SK-N-SH treated with all-trans-retinoic acid at 6 μM for 48 hours (cell line): ENCODE data around the gene EFHD1.

ENCODE experiments used
- ARNTL ChIP-seq: fragments of 450-650 bp; formaldehyde crosslinking; IDR thresholded peaks from 2 replicates; pipeline ENCODE4 v1.5.0; 2020; ENCODE audit warnings: low read depth, mild to moderate bottlenecking, moderate library complexity, borderline replicate concordance
- BACH2 ChIP-seq: fragments of 250-450 bp; sonication (Bioruptor Pico); IDR thresholded peaks from 2 replicates; pipeline ENCODE4 v1.9.0; 2021; ENCODE audit warnings: mild to moderate bottlenecking, borderline replicate concordance
- CREB5 ChIP-seq: fragments of 250-450 bp; sonication (Bioruptor Pico); IDR thresholded peaks from 2 replicates; pipeline ENCODE4 v1.5.1; 2020; ENCODE audit warnings: low read depth, mild to moderate bottlenecking, moderate library complexity
- OSR1 ChIP-seq: fragments of 250-450 bp; sonication (Bioruptor Pico); IDR thresholded peaks from 2 replicates; pipeline ENCODE4 v1.8.0; 2022; ENCODE audit warnings: moderate library complexity, mild to moderate bottlenecking, inconsistent platforms
- PPARA ChIP-seq: fragments of 250-450 bp; sonication (Bioruptor Pico); IDR thresholded peaks from 2 replicates; pipeline ENCODE4 v1.5.0; 2020; ENCODE audit warnings: mild to moderate bottlenecking, borderline replicate concordance
- RARB ChIP-seq: fragments of 250-450 bp; sonication (Bioruptor Pico); IDR thresholded peaks from 2 replicates; pipeline ENCODE4 v1.8.0; 2021; ENCODE audit warnings: mild to moderate bottlenecking, moderate library complexity
- TCF4 ChIP-seq: fragments of 250-450 bp; sonication (Bioruptor Pico); IDR thresholded peaks from 2 replicates; pipeline ENCODE4 v1.8.0; 2021; ENCODE audit warnings: mild to moderate bottlenecking, moderate library complexity, borderline replicate concordance
- TOX ChIP-seq: fragments of 250-450 bp; sonication (Bioruptor Pico); IDR thresholded peaks from 2 replicates; pipeline ENCODE4 v1.8.0; 2021; ENCODE audit warnings: mild to moderate bottlenecking, moderate library complexity, borderline replicate concordance
- ZFP3 ChIP-seq: fragments of 250-450 bp; sonication (Bioruptor Pico); IDR thresholded peaks from 2 replicates; pipeline ENCODE4 v1.5.0; 2020; ENCODE audit warnings: mild to moderate bottlenecking, moderate library complexity
- ZFP30 ChIP-seq: fragments of 450-650 bp; formaldehyde crosslinking; IDR thresholded peaks from 2 replicates; pipeline ENCODE4 v1.5.0; 2022; ENCODE audit warnings: mild to moderate bottlenecking, moderate library complexity
- ZNF70 ChIP-seq: fragments of 450-650 bp; formaldehyde crosslinking; IDR thresholded peaks from 2 replicates; pipeline ENCODE4 v1.5.0; 2020; ENCODE audit warnings: mild to moderate bottlenecking, moderate library complexity
- ZNF8 ChIP-seq: fragments of 450-650 bp; formaldehyde crosslinking; IDR thresholded peaks from 2 replicates; pipeline ENCODE4 v1.5.0; 2020; ENCODE audit warnings: mild to moderate bottlenecking, moderate library complexity

- TF ChIP-seq ZFP3 (CRISPR knock-in tag) (no peak), TOX (CRISPR knock-in tag) (no peak), TCF4 (CRISPR knock-in tag) (no peak), OSR1 (CRISPR knock-in tag) (no peak), CREB5 (CRISPR knock-in tag) (no peak), ARNTL (CRISPR knock-in tag) (no peak), ZFP30 (CRISPR knock-in tag) (no peak), PPARA (CRISPR knock-in tag) (no peak), ZNF8 (CRISPR knock-in tag) (no peak), RARB (no peak), BACH2 (no peak), ZNF70 (CRISPR knock-in tag) (no peak)
Observed at GRCh38 chr2:232613538-232614134, 19.8 kb upstream of the EFHD1 start.
